Measurements from ENCODE around the gene DNASE1L2. TPM values are rescaled to one million over a fixed set of nuclear protein-coding genes. Genes with fewer than 3 reads are reported as not detected.

The DNASE1L2 gene
- total and polyA plus RNA-seq, 2 of the 8 experiments (the other 6 are each of a cell fraction or from before 2014, with no cell fraction given), result 0.35 to 0.97 TPM

- TF ChIP-seq BRCA1 (IDR thresholded peaks at IDR 0.05; ENCODE audit: low read depth, low read length), result no peak
- TF ChIP-seq CREB1 (IDR thresholded peaks at IDR 0.05), result no peak
Measured at GRCh38 chr16:2273931-2274330, 37.7 kb downstream of the DNASE1L2 start (continued).

Measured in H1 (cell line).